Measurements from ENCODE around the gene GHDC.

GRCh38 chr17:42233156-42233555 is 38.9 kb upstream of the GHDC start:
- TF ChIP-seq RAD21 (IDR thresholded peaks at IDR 0.05; ENCODE audit: low read depth) (no peak), YY1 (IDR thresholded peaks at IDR 0.05; ENCODE audit: low read depth) (no peak), REST (IDR thresholded peaks at IDR 0.05; ENCODE audit: low read depth) (no peak), TEAD4 (IDR thresholded peaks at IDR 0.05) (no peak), USF1 (IDR thresholded peaks at IDR 0.05) (no peak), EP300 (IDR thresholded peaks at IDR 0.05; ENCODE audit: borderline replicate concordance) (no peak), CEBPB (IDR thresholded peaks at IDR 0.05) (0 out of 2 replicates have a peak, but pooled peaks have one; percentile 12), TCF12 (IDR thresholded peaks at IDR 0.05; ENCODE audit: low read depth) (no peak)
- TF ChIP-seq, protein P1, sequence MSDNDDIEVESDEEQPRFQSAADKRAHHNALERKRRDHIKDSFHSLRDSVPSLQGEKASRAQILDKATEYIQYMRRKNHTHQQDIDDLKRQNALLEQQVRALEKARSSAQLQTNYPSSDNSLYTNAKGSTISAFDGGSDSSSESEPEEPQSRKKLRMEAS (IDR thresholded peaks at IDR 0.05) = no peak

All from Ishikawa (cell line).